Measurements from ENCODE around the gene ARHGAP36.

DNA sequence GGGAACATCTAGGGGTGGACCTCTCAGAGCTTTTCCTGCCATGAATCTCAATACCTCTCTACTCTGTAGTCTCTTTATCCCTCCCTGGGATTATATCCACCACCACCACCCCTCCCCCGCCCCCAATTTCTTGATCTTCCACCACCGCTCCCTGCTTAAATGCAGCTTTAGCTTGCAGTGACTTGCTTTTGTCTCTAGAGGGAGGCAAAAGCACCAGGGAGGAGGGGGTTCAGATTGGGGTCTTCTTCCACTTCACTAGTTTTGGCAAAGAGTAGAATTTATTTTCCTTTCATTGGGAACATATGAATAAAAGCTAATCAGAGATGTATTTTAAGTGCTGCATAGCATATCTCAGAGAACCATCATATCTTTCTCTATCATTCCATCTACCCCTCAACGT lies 5.5 kb downstream of the ARHGAP36 start:
- TF ChIP-seq EZH2 (IDR thresholded peaks at IDR 0.05) (no peak), POLR2AphosphoS5 (IDR thresholded peaks at IDR 0.05; ENCODE audit: borderline replicate concordance, low read depth, low read length) (no peak), FOXP2 (optimal IDR thresholded peaks at IDR 0.05; ENCODE audit: control extremely low read depth, extremely low read length, insufficient read depth) (no peak)

All from SK-N-MC (cell line).